Liver (tissue), 9 donors: ENCODE data around the gene MYBPC1. TPM values are rescaled to one million over a fixed set of nuclear protein-coding genes. Genes with fewer than 3 reads are reported as not detected.

Experiments used
- DNase-seq: peaks from one replicate; pipeline ENCODE4 v3.0.0-alpha.2; 2017; ENCODE audit warnings: low spot score
- H3K27ac ChIP-seq, 2 donors: one replicate each; pipeline ENCODE4 v1.7.0; 2013; ENCODE audit warnings: inconsistent platforms in 2 of 2, low read length in 2 of 2, control low read depth in 1 of 2, low read depth in 1 of 2, mild to moderate bottlenecking in 1 of 2
- H3K27me3 ChIP-seq, 4 donors: one replicate each; pipeline versions ENCODE4 v1.6.1 to v1.7.0; 2013; ENCODE audit warnings: low read length in 3 of 4, inconsistent platforms in 1 of 4, mild to moderate bottlenecking in 1 of 4, moderate library complexity in 1 of 4; ENCODE audit not compliant: control insufficient read depth in 4 of 4, insufficient read depth in 4 of 4
- H3K36me3 ChIP-seq, 4 donors: one replicate each; pipeline versions ENCODE4 v1.6.1 to v1.7.0; 2013; ENCODE audit warnings: low read length in 3 of 4, mild to moderate bottlenecking in 3 of 4, low read depth in 1 of 4, moderate library complexity in 1 of 4; ENCODE audit not compliant: control insufficient read depth in 4 of 4, insufficient read depth in 3 of 4
- H3K4me1 ChIP-seq, 4 donors: one replicate each; pipeline versions ENCODE4 v1.6.1 to v1.7.0; 2013; ENCODE audit warnings: low read length in 3 of 4, mild to moderate bottlenecking in 3 of 4, moderate library complexity in 1 of 4; ENCODE audit not compliant: control insufficient read depth in 4 of 4, insufficient read depth in 4 of 4
- H3K4me3 ChIP-seq, 3 donors: one replicate each; pipeline versions ENCODE4 v1.6.1 to v1.7.0; 2013; ENCODE audit warnings: low read length in 3 of 3, control low read depth in 1 of 3, low read depth in 1 of 3, mild to moderate bottlenecking in 1 of 3
- H3K9ac ChIP-seq, 2 donors: one replicate each; pipeline ENCODE4 v1.7.0; 2013; ENCODE audit warnings: low read length in 2 of 2, mild to moderate bottlenecking in 2 of 2, moderate library complexity in 2 of 2, control low read depth in 1 of 2, low read depth in 1 of 2
- H3K9me3 ChIP-seq, 4 donors: one replicate each; pipeline versions ENCODE4 v1.6.1 to v1.7.0; 2013; ENCODE audit warnings: low read length in 3 of 4; ENCODE audit not compliant: control insufficient read depth in 4 of 4
- ATF3 ChIP-seq: IDR thresholded peaks from 2 replicates; pipeline ENCODE4 v1.6.1; 2016; ENCODE audit warnings: antibody characterized with exemption
- EGR1 ChIP-seq, 2 donors: IDR thresholded peaks; 2 replicates each; pipeline ENCODE4 v1.6.1; 2016 to 2018; ENCODE audit warnings: antibody characterized with exemption in 2 of 2, low read depth in 2 of 2
- FOXA1 ChIP-seq: IDR thresholded peaks from 2 replicates; pipeline ENCODE4 v1.6.1; 2016; ENCODE audit warnings: antibody characterized with exemption
- FOXA2 ChIP-seq: IDR thresholded peaks from 2 replicates; pipeline ENCODE4 v1.6.1; 2016; ENCODE audit warnings: antibody characterized with exemption
- GABPA ChIP-seq, 2 donors: IDR thresholded peaks in 1 of 2; conservative IDR thresholded peaks in 1 of 2; 2 replicates each; pipeline ENCODE4 v1.6.1; 2016; ENCODE audit warnings: antibody characterized with exemption in 2 of 2, mild to moderate bottlenecking in 1 of 2, moderate library complexity in 1 of 2
- HNF4A ChIP-seq, 2 donors: conservative IDR thresholded peaks; 2 replicates each; pipeline ENCODE4 v1.6.1; 2016; ENCODE audit warnings: antibody characterized with exemption in 2 of 2, mild to moderate bottlenecking in 2 of 2
- HNF4G ChIP-seq: IDR thresholded peaks from 2 replicates; pipeline ENCODE4 v1.6.1; 2016; ENCODE audit warnings: antibody characterized with exemption
- JUND ChIP-seq, 2 donors: IDR thresholded peaks; 2 replicates each; pipeline ENCODE4 v1.6.1; 2016; ENCODE audit warnings: antibody characterized with exemption in 2 of 2
- MAX ChIP-seq: IDR thresholded peaks from 2 replicates; pipeline ENCODE4 v1.6.1; 2016; ENCODE audit warnings: antibody characterized with exemption
- NR2F2 ChIP-seq: IDR thresholded peaks from 2 replicates; pipeline ENCODE4 v1.6.1; 2016; ENCODE audit warnings: antibody characterized with exemption
- RAD21 ChIP-seq, 2 donors: IDR thresholded peaks; 2 replicates each; pipeline ENCODE4 v1.6.1; 2016; ENCODE audit warnings: antibody characterized with exemption in 2 of 2, mild to moderate bottlenecking in 2 of 2
- REST ChIP-seq: IDR thresholded peaks from 2 replicates; pipeline ENCODE4 v1.6.1; 2016; ENCODE audit warnings: antibody characterized with exemption, mild to moderate bottlenecking
- RXRA ChIP-seq, 2 donors: IDR thresholded peaks; 2 replicates each; pipeline ENCODE4 v1.6.1; 2017 to 2018; ENCODE audit warnings: antibody characterized with exemption in 2 of 2, mild to moderate bottlenecking in 1 of 2
- SP1 ChIP-seq: IDR thresholded peaks from 2 replicates; pipeline ENCODE4 v1.6.1; 2018; ENCODE audit warnings: antibody characterized with exemption, mild to moderate bottlenecking
- TAF1 ChIP-seq: conservative IDR thresholded peaks from 2 replicates; pipeline ENCODE4 v1.6.1; 2016; ENCODE audit warnings: antibody characterized with exemption, mild to moderate bottlenecking
- YY1 ChIP-seq: IDR thresholded peaks from 2 replicates; pipeline ENCODE4 v1.6.1; 2016; ENCODE audit warnings: antibody characterized with exemption, mild to moderate bottlenecking
- WGBS: extraction: QIAGEN DNeasy Blood & Tissue Kit; methylation state at CpG from one replicate; pipeline ENCODE4 v1.1.7; 2013; 5-methylcytosine and 5-hydroxymethylcytosine counted together
- polyA plus RNA-seq, 2 donors: library from polyadenylated mRNA; stranded (reverse) in 1 of 2; unstranded in 1 of 2; fragments of 200-250 nt in 1 of 2; fragments of >200 nt in 1 of 2; fragmentation: Nextera tagmentation in 1 of 2; extraction: Ambion mirVana in 1 of 2; gene quantifications; one replicate each; pipeline versions ENCODE4 v1.2.1 to v1.2.3, GENCODE V29; 2013 to 2015
- total RNA-seq, 2 donors: library from RNA; depleted of rRNA; stranded (reverse); fragments of >200 nt; gene quantifications; one replicate each; pipeline ENCODE4 v1.2.3, GENCODE V29; 2014
- TF ChIP-seq, protein P1 (sequence below): IDR thresholded peaks from 2 replicates; pipeline ENCODE4 v1.6.1; 2016; ENCODE audit warnings: antibody characterized with exemption
- donor health status: healthy.
- donor health status: healthy.
- donor health status: healthy.
- donor health status: healthy.
- donor health status: healthy.

The MYBPC1 gene
- total and polyA plus RNA-seq, 4 donors, result under 0.01 TPM; not detected in 3

- Histone ChIP-seq H3K27ac (no peak overlapping the region), H3K4me1 (no peaks in the 10 kb centered on the region), H3K4me3 (no peak overlapping the region), H3K9me3 (no peaks in the 10 kb centered on the region), H3K9ac (no peak overlapping the region), H3K27me3 (no peaks in the 10 kb centered on the region), H3K36me3 (no peaks in the 10 kb centered on the region)
- TF ChIP-seq GABPA (IDR thresholded peaks at IDR 0.05 in 1 of 2, conservative IDR thresholded peaks at IDR 0.05 in 1 of 2), result no peak
- no peak for TF ChIP-seq YY1
- no peak for TF ChIP-seq RAD21 (IDR thresholded peaks at IDR 0.05)
- TF ChIP-seq TAF1, result no peak
- DNase-seq, result no peak
- WGBS, result 76% methylated on average over 1 of the region's 1 CpG
Observed at GRCh38 chr12:101599311-101599710, 4.5 kb downstream of the MYBPC1 start.

DNA sequence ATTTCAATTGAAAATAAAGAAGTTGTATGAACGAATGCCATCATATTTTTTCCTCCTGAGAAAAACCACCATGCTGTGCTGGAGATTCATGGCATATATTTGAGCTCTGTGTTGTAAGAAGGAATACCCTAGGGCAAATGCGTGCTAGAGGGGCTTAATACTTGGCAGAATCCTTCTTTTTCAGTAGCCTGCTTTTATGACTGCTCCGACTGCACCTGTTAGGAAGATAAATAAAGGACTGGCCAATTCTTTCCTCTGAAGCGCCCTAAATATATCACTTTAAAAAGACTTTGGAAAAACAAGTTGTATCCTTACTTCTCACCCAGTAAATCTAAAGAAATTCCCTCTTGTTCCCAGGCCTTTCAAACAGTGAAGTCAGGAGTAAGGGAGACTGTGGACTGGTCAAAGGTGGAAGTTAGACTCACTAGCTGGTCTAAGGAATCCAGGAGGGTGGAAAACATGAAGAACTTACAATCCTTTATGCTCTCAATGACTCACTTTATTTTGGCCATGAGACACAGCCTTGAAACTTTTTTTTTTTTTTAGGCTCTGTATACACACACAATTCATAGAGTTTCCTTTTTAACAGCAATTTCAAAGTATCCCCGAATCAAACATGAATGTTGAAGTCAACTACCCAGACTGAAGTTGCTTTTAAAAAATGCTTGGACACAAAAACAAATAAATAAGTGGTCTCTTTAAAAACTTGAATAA, 5.2 kb downstream of the MYBPC1 start:
- Histone ChIP-seq H3K4me1 (no peaks in the 10 kb centered on the region), H3K27ac (no peak overlapping the region), H3K27me3 (no peaks in the 10 kb centered on the region), H3K9me3 (no peaks in the 10 kb centered on the region), H3K36me3 (no peaks in the 10 kb centered on the region), H3K9ac (no peak overlapping the region), H3K4me3 (no peak overlapping the region)
- TF ChIP-seq YY1, result no peak
- no peak for TF ChIP-seq GABPA (IDR thresholded peaks at IDR 0.05 in 1 of 2, conservative IDR thresholded peaks at IDR 0.05 in 1 of 2)
- TF ChIP-seq FOXA1, result no peak
- no peak for TF ChIP-seq NR2F2
- TF ChIP-seq ATF3, result no peak
- no peak for DNase-seq
- WGBS, result 84% methylated on average over 5 of the region's 5 CpGs

DNA sequence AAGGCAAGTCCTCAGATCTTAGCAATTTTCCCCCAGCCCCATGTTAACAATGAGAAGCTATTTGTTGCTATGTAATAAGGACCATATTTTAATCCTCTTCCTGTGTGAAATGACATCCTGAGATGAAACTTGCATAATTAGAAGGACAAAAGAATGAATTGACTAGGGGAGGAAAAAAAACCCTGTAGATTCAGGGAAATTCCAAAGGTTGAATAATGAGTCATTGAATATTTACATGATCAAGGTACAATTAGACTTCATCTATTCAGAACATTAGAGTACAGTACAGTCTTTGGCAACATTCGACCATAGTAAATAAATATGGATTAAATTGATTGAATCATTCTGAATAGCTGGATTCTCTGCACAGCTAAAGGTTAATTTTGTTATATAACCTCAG, 9.4 kb downstream of the MYBPC1 start:
- H3K4me3 ChIP-seq, result no peak overlapping the region
- H3K9me3 ChIP-seq, result no peaks in the 10 kb centered on the region
- peaks cover 0 to 6% (median 0%) of the 10 kb centered on the region in 4 donors for H3K4me1 ChIP-seq
- no peaks in the 10 kb centered on the region for H3K27me3 ChIP-seq
- no peak overlapping the region for H3K9ac ChIP-seq
- no peak for DNase-seq
- WGBS, result 27% methylated on average over 1 of the region's 1 CpG
- no peak overlapping the region for H3K27ac ChIP-seq
- TF ChIP-seq EGR1 (IDR thresholded peaks at IDR 0.05; ENCODE audit: low read depth in 2 of 2) (no peak), JUND (IDR thresholded peaks at IDR 0.05) (peak; percentile 62 to 72), GABPA (IDR thresholded peaks at IDR 0.05 in 1 of 2, conservative IDR thresholded peaks at IDR 0.05 in 1 of 2) (no peak), RXRA (IDR thresholded peaks at IDR 0.05) (no peak), ATF3 (peak; percentile 25), SP1 (no peak), FOXA1 (no peak), REST (no peak), MAX (no peak), YY1 (no peak), HNF4G (no peak), TAF1 (no peak), FOXA2 (no peak), NR2F2 (no peak), HNF4A (conservative IDR thresholded peaks at IDR 0.05) (peak; percentile 58 to 68), RAD21 (IDR thresholded peaks at IDR 0.05) (no peak)
- TF ChIP-seq, protein P1, sequence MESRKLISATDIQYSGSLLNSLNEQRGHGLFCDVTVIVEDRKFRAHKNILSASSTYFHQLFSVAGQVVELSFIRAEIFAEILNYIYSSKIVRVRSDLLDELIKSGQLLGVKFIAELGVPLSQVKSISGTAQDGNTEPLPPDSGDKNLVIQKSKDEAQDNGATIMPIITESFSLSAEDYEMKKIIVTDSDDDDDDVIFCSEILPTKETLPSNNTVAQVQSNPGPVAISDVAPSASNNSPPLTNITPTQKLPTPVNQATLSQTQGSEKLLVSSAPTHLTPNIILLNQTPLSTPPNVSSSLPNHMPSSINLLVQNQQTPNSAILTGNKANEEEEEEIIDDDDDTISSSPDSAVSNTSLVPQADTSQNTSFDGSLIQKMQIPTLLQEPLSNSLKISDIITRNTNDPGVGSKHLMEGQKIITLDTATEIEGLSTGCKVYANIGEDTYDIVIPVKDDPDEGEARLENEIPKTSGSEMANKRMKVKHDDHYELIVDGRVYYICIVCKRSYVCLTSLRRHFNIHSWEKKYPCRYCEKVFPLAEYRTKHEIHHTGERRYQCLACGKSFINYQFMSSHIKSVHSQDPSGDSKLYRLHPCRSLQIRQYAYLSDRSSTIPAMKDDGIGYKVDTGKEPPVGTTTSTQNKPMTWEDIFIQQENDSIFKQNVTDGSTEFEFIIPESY, result no peak
- no peaks in the 10 kb centered on the region for H3K36me3 ChIP-seq
